SKM-1 treated with dmso at 0.1 percent for 144 hours (cell line): Measurements from ENCODE around the gene ZNF579.

ENCODE experiments used
- DNase-seq: peaks from one replicate; lab custom pipeline; 2025; ENCODE audit not compliant: unreplicated experiment; lab: John Stamatoyannopoulos, UW

The ZNF579 gene, protein sequence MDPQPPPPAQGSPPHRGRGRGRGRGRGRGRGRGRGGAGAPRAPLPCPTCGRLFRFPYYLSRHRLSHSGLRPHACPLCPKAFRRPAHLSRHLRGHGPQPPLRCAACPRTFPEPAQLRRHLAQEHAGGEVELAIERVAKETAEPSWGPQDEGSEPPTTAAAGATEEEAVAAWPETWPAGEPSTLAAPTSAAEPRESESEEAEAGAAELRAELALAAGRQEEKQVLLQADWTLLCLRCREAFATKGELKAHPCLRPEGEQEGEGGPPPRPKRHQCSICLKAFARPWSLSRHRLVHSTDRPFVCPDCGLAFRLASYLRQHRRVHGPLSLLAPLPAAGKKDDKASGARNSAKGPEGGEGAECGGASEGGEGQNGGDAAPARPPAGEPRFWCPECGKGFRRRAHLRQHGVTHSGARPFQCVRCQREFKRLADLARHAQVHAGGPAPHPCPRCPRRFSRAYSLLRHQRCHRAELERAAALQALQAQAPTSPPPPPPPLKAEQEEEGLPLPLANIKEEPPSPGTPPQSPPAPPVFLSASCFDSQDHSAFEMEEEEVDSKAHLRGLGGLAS

DNA sequence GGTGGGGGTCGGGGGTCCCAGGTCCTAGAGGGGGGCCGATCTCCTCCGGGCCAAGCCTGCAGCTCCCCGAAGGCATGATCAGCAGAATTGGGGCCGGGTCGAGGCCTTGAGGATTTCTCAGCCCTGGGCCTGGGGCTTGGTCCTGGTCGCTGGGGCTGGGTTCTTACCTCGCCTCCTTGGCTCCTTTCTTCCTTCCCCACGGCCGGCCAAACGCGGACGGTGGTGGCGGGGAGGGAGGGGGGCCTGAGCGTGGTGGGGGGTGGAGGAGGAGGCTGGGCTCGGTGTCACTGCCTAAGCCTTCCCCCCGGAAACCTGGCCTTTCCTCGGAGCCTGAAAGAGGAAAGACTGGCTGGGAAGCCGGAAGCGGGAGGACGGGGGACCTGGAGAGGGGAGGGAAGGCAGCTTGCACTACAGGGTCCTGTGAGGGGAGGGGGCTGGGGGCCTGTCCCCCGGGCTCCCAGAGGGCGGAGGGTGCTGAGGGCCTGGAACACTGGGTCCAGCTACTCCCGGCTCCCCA, at the start of gene ZNF579:
ZNF579 (minus strand) TSS at position 221 of the 517 bp plus-strand sequence. CDS start 1,209 bp downstream, outside the sequence.
- DNase-seq, result peak; percentile 48

DNA sequence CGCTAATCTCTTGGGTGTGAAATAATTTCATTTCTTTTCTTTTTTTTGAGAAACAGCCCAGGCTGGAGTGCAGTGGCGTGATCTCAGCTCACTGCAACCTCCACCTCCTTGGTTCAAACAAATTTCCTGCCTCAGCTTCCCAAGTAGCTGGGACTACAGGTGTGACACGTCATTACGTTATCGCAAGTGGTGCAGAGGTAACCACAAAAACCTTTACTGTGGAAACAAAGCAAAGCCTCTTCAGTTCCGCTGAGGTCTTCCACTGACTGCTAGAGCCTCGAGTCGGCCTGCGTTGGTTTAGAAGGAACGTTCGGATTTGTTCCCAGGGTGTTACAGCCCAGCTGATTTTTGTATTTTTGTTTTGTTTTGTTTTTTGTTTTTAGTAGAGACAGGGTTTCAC, 45.7 kb upstream of the ZNF579 start:
- DNase-seq, result no peak

DNA sequence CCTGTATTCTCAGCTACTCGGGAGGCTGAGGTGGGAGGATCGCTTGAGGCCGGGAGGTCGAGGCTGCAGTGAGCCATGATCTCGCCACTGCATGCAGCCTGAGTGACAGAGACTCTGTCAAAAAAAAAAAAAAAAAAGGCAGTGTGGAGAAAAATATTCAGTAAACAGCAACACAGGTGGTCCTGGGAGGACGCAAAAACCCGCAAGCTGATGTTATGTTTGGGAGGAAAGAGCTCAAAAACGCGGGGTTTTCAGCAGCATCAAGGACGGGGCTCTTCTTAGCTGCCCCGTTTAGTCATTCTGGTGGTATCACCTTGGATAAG, 44.3 kb upstream of the ZNF579 start:
- no peak for DNase-seq

DNA sequence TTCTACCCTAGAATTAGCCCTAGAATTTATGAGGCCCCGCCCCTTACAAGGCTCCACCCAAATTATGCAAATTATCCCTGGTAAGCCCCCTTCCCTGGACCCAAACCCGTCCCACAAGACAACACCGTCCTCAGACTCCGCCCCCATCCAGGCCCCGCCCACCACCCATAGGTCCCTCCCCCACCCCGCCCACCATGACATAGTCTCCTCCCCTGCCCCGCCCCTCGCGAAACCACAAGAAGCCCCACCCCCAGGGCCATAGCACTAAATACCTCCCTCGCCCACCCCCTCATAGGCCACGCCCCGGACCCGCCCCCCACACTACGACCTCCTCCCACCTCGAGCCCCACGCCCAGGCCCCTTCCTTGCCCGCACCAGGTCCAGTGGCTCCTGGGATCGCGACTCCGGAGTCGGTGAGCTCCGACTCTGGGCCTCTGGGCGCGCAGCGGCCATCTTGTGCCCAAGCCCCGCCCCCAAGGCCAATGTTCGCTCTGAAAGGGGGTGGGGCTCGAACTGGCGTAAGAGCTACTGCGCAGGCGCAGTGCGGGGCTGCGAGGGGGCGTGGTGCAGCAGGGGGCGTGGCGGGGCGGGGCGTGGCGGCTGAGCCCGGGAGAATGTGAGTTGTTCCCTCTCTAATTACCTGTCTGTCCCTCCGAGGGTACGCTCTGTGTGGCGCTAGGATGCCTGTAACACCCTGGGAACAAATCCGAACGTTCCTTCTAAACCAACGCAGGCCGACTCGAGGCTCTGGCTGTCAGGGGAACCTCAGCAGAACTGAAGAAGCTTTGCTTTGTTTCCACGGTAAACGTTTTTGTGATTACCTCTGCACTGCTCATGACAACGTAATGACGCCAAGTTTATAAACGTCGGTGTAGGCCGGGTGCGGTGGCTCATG, 43.7 kb upstream of the ZNF579 start, which contains the start of gene ZNF784:
ZNF784 (minus strand) TSS at position 458 of the 895 bp plus-strand sequence; CDS start at position 453, 5 bp downstream.
- peak; percentile 59 for DNase-seq

DNA sequence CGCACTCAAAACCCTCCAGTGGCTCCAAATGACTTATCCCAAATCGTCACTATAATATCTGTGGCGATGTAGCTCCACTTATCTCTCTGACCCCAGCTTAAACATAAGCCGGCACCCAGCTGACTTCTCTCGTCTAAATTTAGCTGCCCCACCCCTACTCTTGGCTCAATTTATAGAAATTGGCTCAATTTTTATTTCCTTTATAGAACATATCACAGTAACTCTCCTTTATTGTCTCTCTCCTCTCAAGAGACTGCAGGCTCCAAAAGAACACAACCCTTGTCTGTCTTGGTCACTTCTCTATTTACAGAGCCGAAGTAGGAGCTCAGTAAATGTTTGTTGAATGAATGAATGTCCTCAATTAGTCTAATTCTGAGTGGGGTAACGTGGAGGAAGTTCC, 42.9 kb upstream of the ZNF579 start:
- DNase-seq, result no peak

DNA sequence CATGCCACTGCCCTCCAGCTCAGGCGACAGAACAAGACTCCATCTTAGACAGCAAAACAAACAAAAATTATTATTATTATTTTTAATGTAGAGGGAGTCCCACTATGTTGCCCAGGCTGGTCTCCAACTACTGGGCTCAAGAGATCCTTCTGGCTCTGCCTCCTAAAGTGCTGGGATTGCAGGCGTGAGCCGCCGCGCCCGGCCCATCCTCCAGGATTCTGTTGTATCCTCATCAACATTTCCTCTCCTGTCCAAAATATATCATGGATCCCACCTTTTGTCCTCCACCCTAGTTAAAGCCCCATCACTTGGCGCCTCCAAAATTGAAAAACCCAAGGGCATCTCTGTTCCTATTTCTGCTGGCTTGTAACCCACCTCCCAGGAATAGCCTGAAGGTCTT, 42.5 kb upstream of the ZNF579 start:
- no peak for DNase-seq

DNA sequence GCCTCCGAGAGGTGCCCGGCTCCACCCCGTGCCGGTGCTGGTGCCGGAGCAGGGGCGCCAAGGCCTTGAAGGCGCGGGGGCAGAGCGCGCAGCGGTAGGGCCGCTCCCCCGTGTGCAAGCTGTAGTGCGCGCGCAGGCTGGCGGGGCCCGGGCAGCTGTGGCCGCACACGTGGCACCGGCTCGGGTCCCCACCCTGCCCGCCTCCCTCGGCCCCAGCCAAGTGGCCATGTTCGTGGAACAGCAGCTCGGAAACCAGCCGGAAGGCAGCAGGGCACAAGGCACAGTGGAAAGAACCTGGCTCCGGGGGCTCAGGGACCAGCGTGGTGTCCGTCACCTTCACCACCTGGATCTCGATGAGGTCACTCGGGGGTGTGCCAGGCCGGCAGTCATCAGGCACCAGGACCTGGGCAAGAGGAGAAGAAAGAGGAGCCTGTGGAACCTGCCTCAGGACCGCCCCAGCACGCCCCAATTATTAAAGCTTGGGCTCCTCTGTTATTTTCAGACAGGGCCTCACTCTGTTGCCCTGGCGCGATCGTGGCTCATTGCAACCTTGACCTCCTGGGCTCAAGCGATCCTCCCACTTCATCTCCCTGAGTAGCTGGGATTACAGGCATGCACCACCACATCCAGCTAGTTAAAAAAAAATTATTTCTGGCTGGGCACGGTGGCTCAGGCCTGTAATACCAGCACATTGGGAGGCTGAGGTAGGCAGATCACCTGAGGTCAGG, 41.8 kb upstream of the ZNF579 start:
- DNase-seq, result no peak

DNA sequence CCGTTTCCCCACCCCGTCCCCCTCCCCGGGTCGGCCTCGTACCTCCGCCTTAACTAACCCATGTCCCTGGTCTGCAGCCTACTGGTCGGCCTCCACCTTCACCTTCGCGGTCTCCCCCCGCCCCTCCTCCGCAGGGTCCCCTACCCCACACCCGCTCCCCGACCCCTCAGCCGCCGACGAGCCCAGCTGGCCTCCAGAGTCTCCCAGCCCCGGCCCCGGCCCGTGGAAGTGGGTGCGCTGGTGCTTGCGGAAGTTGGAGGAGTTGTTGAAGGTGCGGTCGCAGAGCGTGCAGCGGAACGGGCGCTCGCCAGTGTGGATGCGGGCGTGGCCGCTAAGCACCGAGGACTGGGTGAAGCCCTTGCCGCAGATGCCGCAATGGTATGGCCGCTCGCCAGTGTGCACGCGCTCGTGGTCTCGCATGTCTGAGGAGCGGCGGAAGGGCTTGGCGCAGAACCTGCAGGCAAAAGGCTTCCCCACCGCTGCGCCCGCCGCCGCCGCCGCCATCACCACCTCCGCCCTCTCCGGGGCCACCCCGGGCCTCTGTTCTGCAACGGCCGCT, 41.1 kb upstream of the ZNF579 start:
- DNase-seq, result no peak

DNA sequence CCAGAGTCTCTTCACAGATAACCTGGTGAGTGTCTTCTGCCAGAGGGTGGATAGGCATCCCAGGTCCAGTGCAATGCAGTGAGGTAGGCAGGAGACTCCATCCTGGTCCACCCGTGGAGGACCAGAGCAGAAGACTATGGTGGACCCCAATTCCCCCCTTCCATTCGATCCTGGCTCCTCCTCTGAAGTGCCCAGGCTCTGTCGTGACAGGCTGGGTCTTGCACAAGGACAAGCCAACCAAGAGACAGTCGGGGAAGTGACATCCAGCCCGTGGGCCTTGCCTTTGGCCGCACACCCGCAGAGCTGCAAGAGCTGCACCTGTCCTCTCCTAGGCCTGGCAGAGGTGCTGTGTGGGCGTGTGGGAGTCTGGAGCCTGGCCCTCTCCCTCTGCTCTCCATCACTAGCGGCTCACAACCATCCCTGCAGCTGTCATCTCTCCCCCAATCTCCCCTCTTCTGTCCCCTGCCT, 40.6 kb upstream of the ZNF579 start:
- DNase-seq, result no peak

DNA sequence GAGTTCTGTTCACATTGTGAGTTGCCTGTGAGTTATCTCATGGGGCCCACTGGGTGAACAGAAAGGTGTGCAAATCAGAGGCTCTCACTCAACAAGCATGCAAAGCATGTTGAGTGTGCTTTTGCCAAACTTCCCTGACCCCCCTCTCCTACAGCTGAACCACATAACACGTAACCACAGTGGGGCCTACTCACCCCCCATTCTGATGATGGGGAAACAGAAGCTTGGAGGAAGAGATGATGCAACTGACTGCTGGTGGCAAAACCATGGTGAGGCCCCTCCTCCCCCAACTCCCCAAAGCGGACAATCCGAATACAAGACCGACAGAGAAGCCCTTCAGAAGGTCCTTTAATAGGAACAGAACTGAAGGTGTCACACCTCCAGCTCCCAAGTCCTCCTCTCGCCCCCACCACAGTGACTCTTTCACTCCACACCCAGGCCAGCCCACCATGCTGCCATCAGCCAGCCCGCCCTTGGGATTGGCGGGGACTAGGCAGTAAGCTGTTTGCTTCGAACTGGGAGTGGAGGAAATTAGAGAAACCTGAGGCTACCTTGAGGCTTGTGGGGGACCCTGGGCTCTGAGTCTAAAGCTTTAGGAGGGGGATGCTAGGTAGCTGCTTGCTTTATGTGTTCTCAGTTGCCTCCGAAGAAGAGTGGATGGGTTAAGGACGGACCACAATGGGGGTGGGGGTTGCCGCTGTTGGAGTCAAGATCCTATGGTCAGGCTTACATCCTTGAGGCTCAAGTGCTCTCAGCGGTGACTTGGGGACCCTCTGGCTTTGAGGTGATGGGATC, 40.0 kb upstream of the ZNF579 start:
- peak; percentile 70 for DNase-seq

DNA sequence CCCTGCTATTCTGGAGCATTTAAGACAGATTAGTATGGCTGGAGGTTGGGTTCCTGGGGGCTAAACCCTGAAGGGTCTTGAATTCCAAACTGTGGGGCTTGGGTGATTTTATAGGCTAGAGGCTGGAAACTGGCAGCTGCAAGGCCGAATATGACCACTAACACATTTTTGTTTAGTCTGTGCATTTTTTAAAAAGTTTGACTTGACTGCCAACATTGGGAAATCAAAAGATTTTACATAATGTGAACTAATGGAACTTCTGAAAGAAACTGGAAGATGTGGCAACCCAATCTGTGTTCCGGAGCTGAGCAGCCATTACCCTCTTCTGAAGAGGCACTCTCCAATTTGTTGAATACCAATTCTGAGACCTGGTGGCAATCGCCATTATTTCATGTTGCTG, 38.6 kb upstream of the ZNF579 start:
- DNase-seq, result no peak

DNA sequence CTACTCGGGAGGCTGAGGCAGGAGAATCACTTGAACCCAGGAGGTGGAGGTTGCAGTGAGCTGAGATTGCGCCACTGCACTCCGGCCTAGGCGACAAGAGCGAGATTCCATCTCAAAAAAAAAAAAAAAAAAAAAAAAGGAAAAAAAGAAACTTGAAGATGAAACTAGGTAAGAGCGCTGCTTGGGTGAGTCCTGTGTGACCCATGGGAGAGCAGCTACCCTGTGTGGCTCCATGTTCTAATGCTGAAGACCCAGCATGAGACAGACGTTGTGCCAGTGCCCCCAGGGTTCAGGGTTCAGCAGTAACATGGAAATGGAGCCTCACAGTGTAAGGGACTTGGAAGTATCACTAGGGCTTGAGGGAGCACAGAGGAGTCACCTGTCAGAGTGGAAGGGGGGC, 37.8 kb upstream of the ZNF579 start:
- no peak for DNase-seq

DNA sequence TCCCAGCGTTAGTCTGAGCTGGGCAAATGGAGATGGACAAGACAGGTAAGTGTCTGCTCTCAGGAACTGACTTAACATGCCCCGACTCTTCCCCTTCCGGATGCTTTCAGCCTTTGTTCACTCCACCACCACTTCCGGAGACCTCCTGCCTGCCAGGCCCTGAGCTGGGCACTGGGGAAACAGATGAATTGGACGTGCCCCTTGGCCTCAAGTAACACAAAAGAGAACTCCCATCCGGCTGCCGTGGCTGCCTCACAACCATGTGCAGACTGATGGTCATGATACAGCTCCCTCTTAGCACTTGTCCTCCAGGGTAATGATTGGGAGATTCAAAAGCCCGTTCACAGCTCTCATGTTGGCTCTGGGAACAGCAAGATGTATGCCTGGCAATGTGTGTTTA, 36.8 kb upstream of the ZNF579 start:
- DNase-seq, result no peak

DNA sequence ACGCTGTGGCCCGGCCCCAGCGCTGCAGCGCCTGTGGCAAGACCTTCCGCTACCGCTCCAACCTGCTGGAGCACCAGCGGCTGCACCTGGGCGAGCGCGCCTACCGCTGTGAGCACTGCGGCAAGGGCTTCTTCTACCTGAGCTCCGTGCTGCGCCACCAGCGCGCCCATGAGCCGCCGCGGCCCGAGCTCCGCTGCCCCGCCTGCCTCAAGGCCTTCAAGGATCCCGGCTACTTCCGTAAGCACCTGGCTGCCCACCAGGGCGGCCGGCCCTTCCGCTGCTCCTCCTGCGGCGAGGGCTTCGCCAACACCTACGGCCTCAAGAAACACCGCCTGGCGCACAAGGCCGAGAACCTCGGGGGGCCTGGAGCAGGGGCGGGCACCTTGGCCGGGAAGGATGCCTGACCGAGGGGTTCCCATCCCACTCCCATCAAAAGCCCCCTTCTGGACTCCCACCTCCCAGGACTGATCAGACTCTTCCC, 35.8 kb upstream of the ZNF579 start:
- DNase-seq, result no peak

DNA sequence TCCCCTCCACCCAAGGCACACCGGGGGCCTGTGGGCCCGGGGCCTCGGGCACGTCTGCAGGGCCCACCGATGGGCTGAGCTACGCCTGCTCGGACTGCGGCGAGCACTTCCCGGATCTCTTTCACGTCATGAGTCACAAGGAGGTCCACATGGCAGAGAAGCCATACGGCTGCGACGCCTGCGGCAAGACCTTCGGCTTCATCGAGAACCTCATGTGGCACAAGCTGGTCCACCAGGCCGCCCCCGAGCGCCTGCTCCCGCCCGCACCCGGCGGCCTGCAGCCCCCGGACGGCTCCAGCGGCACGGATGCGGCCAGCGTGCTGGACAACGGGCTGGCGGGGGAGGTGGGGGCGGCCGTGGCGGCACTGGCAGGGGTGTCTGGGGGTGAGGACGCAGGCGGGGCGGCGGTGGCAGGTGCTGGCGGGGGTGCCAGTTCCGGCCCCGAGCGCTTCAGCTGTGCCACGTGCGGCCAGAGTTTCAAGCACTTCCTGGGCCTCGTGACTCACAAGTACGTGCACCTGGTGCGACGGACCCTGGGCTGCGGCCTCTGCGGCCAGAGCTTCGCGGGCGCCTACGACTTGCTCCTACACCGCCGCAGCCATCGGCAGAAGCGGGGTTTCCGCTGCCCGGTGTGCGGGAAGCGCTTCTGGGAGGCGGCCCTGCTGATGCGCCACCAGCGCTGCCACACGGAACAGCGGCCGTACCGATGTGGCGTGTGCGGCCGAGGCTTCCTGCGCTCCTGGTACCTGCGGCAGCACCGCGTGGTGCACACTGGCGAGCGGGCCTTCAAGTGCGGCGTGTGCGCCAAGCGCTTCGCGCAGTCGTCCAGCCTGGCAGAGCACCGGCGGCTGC, 35.1 kb upstream of the ZNF579 start:
- no peak for DNase-seq

DNA sequence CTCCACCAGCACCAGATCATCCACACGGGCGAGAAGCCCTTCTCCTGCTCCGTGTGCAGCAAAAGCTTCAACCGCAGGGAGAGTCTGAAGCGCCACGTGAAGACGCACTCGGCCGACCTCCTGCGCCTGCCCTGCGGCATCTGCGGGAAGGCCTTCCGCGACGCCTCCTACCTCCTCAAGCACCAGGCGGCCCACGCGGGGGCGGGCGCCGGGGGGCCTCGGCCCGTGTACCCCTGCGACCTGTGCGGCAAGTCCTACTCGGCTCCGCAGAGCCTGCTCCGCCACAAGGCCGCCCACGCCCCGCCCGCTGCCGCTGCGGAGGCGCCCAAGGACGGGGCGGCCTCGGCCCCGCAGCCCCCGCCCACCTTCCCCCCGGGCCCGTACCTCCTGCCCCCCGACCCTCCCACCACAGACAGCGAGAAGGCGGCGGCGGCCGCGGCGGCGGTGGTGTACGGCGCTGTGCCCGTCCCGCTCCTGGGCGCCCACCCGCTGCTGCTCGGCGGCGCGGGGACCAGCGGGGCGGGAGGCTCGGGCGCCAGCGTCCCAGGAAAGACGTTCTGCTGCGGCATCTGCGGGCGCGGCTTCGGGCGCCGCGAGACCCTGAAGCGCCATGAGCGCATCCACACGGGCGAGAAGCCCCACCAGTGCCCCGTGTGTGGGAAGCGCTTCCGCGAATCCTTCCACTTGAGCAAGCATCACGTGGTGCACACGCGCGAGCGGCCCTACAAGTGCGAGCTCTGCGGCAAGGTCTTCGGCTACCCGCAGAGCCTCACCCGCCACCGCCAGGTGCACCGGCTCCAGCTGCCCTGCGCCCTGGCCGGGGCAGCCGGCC, 34.3 kb upstream of the ZNF579 start:
- no peak for DNase-seq

DNA sequence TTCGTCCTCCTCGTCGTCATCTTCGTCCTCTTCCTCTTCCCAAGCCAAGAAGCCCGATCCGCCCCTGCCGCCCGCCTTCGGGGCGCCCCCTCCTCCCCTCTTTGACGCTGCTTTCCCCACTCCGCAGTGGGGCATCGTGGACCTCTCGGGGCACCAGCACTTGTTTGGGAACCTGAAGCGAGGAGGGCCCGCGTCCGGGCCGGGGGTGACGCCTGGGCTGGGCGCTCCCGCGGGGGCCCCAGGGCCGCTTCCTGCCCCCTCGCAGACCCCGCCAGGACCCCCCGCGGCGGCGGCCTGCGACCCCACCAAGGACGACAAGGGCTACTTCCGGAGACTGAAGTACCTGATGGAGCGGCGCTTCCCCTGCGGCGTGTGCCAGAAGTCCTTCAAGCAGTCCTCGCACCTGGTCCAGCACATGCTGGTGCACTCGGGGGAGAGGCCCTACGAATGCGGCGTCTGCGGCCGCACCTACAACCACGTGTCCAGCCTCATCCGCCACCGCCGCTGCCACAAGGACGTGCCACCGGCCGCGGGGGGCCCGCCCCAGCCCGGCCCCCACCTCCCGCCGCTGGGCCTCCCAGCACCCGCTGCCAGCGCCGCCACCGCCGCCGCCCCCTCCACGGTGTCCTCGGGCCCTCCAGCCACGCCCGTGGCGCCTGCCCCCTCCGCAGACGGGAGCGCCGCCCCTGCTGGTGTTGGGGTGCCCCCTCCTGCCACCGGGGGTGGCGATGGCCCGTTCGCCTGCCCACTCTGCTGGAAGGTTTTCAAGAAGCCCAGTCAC, 33.5 kb upstream of the ZNF579 start:
- no peak for DNase-seq
